IMR-90 (cell line): Measurements from ENCODE around the gene SLIT1. TPM values are rescaled to one million over a fixed set of nuclear protein-coding genes. Genes with fewer than 3 reads are reported as not detected.
A peak's percentile ranks its signal among the peaks of the same experiment; 100 is the strongest.

Experiments used
- ATAC-seq: fragments of 200-7000 bp; cut with Tn5 transposase; 2 replicates; pipeline ENCODE4 v1.9.1; 2020; ENCODE audit warnings: low read depth, mild to moderate bottlenecking, moderate library complexity
- BruUV-seq: library from RNA; stranded (reverse); fragments of 400-500 nt; replicated peaks from 2 replicates; lab custom pipeline; 2021; lab: Mats Ljungman, UMichigan
- CTCF ChIA-PET: fragments of 300-600 bp; formaldehyde crosslinking; extraction: SDS; loops from one replicate; lab custom pipeline; 2021; ENCODE audit warnings: antibody characterized with exemption; lab: Yijun Ruan, JAX
- POLR2A ChIA-PET: fragments of 300-600 bp; sonication (Branson Sonifier 250); formaldehyde crosslinking; loops from one replicate; lab custom pipeline; 2022; ENCODE audit warnings: antibody characterized with exemption; ENCODE audit not compliant: unreplicated experiment; lab: Charles Lee
- DNase-seq: peaks from one replicate; pipeline ENCODE4 v3.0.0; 2013
- H2AFZ ChIP-seq: replicated peaks from 2 replicates; pipeline ENCODE3; 2013; ENCODE audit warnings: low read length, mild to moderate bottlenecking; ENCODE audit not compliant: poor library complexity
- H2AK5ac ChIP-seq: 2 replicates; pipeline ENCODE4 v1.6.1; 2013; ENCODE audit warnings: low read depth, low read length, inconsistent platforms
- H2AK9ac ChIP-seq: replicated peaks from 2 replicates; pipeline ENCODE3; 2013; ENCODE audit warnings: mild to moderate bottlenecking, low read depth, low read length, moderate library complexity; ENCODE audit not compliant: poor library complexity
- H2BK120ac ChIP-seq: 2 replicates; pipeline ENCODE4 v1.6.1; 2013; ENCODE audit warnings: low read depth, low read length, inconsistent platforms
- H2BK15ac ChIP-seq: 3 replicates; pipeline ENCODE4 v1.6.1; 2013; ENCODE audit warnings: low read depth, low read length, inconsistent platforms
- H2BK20ac ChIP-seq: 2 replicates; pipeline ENCODE4 v1.6.1; 2013; ENCODE audit warnings: low read depth, mild to moderate bottlenecking, inconsistent platforms, low read length, moderate library complexity
- H2BK5ac ChIP-seq: 2 replicates; pipeline ENCODE4 v1.6.1; 2013; ENCODE audit warnings: mild to moderate bottlenecking, low read depth, low read length, inconsistent platforms; ENCODE audit not compliant: poor library complexity, severe bottlenecking
- H3K14ac ChIP-seq: replicated peaks from 2 replicates; pipeline ENCODE4 v1.6.1; 2013; ENCODE audit warnings: low read depth, low read length, inconsistent platforms
- H3K18ac ChIP-seq: 2 replicates; pipeline ENCODE4 v1.6.1; 2013; ENCODE audit warnings: low read depth, low read length, control low read depth
- H3K23ac ChIP-seq: 2 replicates; pipeline ENCODE4 v1.6.1; 2013; ENCODE audit warnings: low read depth, low read length, inconsistent platforms
- H3K27ac ChIP-seq: 2 replicates; pipeline ENCODE4 v1.5.1; 2013; ENCODE audit warnings: mild to moderate bottlenecking, control low read depth, low read length; ENCODE audit not compliant: insufficient read depth
- H3K27me3 ChIP-seq: 2 replicates; pipeline ENCODE4 v1.6.1; 2013; ENCODE audit warnings: low read length; ENCODE audit not compliant: control insufficient read depth, insufficient read depth
- H3K36me3 ChIP-seq: 2 replicates; pipeline ENCODE4 v1.6.1; 2013; ENCODE audit warnings: low read length, mixed read lengths; ENCODE audit not compliant: control insufficient read depth, insufficient read depth
- H3K4ac ChIP-seq: 2 replicates; pipeline ENCODE4 v1.6.1; 2013; ENCODE audit warnings: low read depth, low read length, inconsistent platforms
- H3K4me1 ChIP-seq: 2 replicates; pipeline ENCODE4 v1.6.1; 2013; ENCODE audit warnings: low read length, mixed read lengths; ENCODE audit not compliant: control insufficient read depth, insufficient read depth
- H3K4me2 ChIP-seq: 2 replicates; pipeline ENCODE4 v1.6.1; 2013; ENCODE audit warnings: low read depth, mild to moderate bottlenecking, control low read depth, low read length, moderate library complexity
- H3K4me3 ChIP-seq: 2 replicates; pipeline ENCODE4 v1.5.1; 2013; ENCODE audit warnings: low read depth, mild to moderate bottlenecking, control low read depth, low read length, moderate library complexity; ENCODE audit not compliant: insufficient read depth
- H3K56ac ChIP-seq: 2 replicates; pipeline ENCODE4 v1.6.1; 2013; ENCODE audit warnings: low read length, inconsistent platforms; ENCODE audit not compliant: insufficient read depth; ENCODE audit errors: extremely low read depth
- H3K79me1 ChIP-seq, 2 experiments: 2 replicates each; pipeline ENCODE4 v1.6.1; 2013; ENCODE audit warnings: low read length in 2 of 2, inconsistent platforms in 1 of 2, low read depth in 1 of 2
- H3K9ac ChIP-seq: 2 replicates; pipeline ENCODE4 v1.6.1; 2013; ENCODE audit warnings: low read depth, low read length, control low read depth
- H3K9me1 ChIP-seq: 2 replicates; pipeline ENCODE4 v1.6.1; 2013; ENCODE audit warnings: low read length, inconsistent platforms; ENCODE audit not compliant: insufficient read depth
- H3K9me3 ChIP-seq: 2 replicates; pipeline ENCODE4 v1.6.1; 2013; ENCODE audit warnings: low read length; ENCODE audit not compliant: control insufficient read depth, insufficient read depth
- H4K20me1 ChIP-seq: 2 replicates; pipeline ENCODE4 v1.6.1; 2013; ENCODE audit warnings: low read length, inconsistent platforms; ENCODE audit not compliant: insufficient read depth
- H4K5ac ChIP-seq: 2 replicates; pipeline ENCODE4 v1.6.1; 2013; ENCODE audit warnings: mild to moderate bottlenecking, low read depth, low read length, control low read depth
- H4K8ac ChIP-seq, 2 experiments: 2 replicates each; pipeline ENCODE4 v1.6.1; 2013; ENCODE audit warnings: low read depth in 2 of 2, low read length in 2 of 2, control low read depth in 1 of 2, inconsistent platforms in 1 of 2
- H4K91ac ChIP-seq: 2 replicates; pipeline ENCODE4 v1.6.1; 2013; ENCODE audit warnings: low read depth, low read length, inconsistent platforms; ENCODE audit not compliant: insufficient read depth
- BHLHE40 ChIP-seq: fragments of 150-350 bp; IDR thresholded peaks from 2 replicates; pipeline ENCODE4 v1.6.1; 2016; ENCODE audit warnings: mild to moderate bottlenecking, low read depth, low read length
- CEBPB ChIP-seq: IDR thresholded peaks from 2 replicates; pipeline ENCODE4 v1.6.1; 2012; ENCODE audit warnings: low read depth, low read length, improper control_type of control experiment
- CHD1 ChIP-seq: IDR thresholded peaks from 2 replicates; pipeline ENCODE4 v1.6.1; 2012; ENCODE audit warnings: low read depth, low read length, improper control_type of control experiment
- CTCF ChIP-seq: conservative IDR thresholded peaks from 2 replicates; pipeline ENCODE4 v1.5.1; 2012; ENCODE audit warnings: mild to moderate bottlenecking, low read depth, low read length, improper control_type of control experiment
- FOS ChIP-seq: fragments of 150-350 bp; IDR thresholded peaks from 2 replicates; pipeline ENCODE4 v1.6.1; 2016; ENCODE audit warnings: low read depth, low read length
- MAZ ChIP-seq: IDR thresholded peaks from 2 replicates; pipeline ENCODE4 v1.6.1; 2012; ENCODE audit warnings: low read depth, mild to moderate bottlenecking, low read length, improper control_type of control experiment, moderate library complexity, borderline replicate concordance
- NFE2L2 ChIP-seq: fragments of 150-350 bp; IDR thresholded peaks from 2 replicates; pipeline ENCODE4 v1.6.1; 2016; ENCODE audit warnings: low read depth, mild to moderate bottlenecking, low read length
- POLR2A ChIP-seq: IDR thresholded peaks from 2 replicates; pipeline ENCODE4 v1.6.1; 2012; ENCODE audit warnings: mild to moderate bottlenecking, low read depth, low read length
- RAD21 ChIP-seq: IDR thresholded peaks from 2 replicates; pipeline ENCODE4 v1.6.1; 2012; ENCODE audit warnings: low read length, improper control_type of control experiment
- RCOR1 ChIP-seq: IDR thresholded peaks from 2 replicates; pipeline ENCODE4 v1.6.1; 2012; ENCODE audit warnings: mild to moderate bottlenecking, low read length, improper control_type of control experiment; ENCODE audit not compliant: insufficient replicate concordance
- WGBS, 2 experiments: methylation state at CpG; one replicate each; pipeline versions ENCODE4 v1.1.5 to v1.1.7; 2013; ENCODE audit warnings: missing lambda C conversion rate in 2 of 2; ENCODE audit not compliant: insufficient read length in 1 of 2; ENCODE audit errors: extremely low coverage in 2 of 2; 5-methylcytosine and 5-hydroxymethylcytosine counted together
- dilution Hi-C: fragments of 300-500 bp; cut with HindIII; formaldehyde crosslinking; loops from one replicate; pipeline ENCODE4 v1.14.3; 2018; ENCODE audit warnings: low sequenced_read_pairs; ENCODE audit not compliant: unreplicated experiment
- in situ Hi-C: fragments of 300-500 bp; cut with MboI; formaldehyde crosslinking; loops from 3 replicates; pipeline ENCODE4 v1.14.3; 2019; ENCODE audit warnings: low sequenced_read_pairs, inconsistent platforms, mixed read lengths
- intact Hi-C: fragments of 100-400 bp; cut with micrococcal nuclease; formaldehyde crosslinking; loops from 2 replicates; pipeline ENCODE4 v1.10.0; 2022
- polyA plus RNA-seq, 3 experiments: library from polyadenylated mRNA; depleted of rRNA; stranded (reverse); fragments of >200 nt; gene quantifications; 2 replicates each; pipeline ENCODE4 v1.2.3, GENCODE V29; 2012; ENCODE audit warnings: low replicate concordance in 1 of 3
- total RNA-seq: library from RNA; depleted of rRNA; stranded (reverse); fragments of >200 nt; gene quantifications from 2 replicates; pipeline ENCODE4 v1.2.3, GENCODE V29; 2012

The SLIT1 gene
- total and polyA plus RNA-seq, 2 of the 4 experiments (the other 2 are of a cell fraction), result under 0.01 TPM

- ChIA-PET CTCF (interaction anchor here (0.6 to 1.3 kb wide), 3 partner anchors 24 to 150 kb away, joined by 3 to 4 read pairs (median 3); no protein-coding TSS in a partner anchor), POLR2A (no interaction called here)
- Histone ChIP-seq H4K20me1 (no peaks in the 10 kb centered on the region), H4K5ac (no peak overlapping the region), H2BK20ac (no peak overlapping the region), H2AK5ac (no peak overlapping the region), H3K4ac (no peak overlapping the region), H4K91ac (no peak overlapping the region), H2BK5ac (no peak overlapping the region), H3K27me3 (peaks cover 59% of the 10 kb centered on the region), H3K4me2 (no peak overlapping the region), H4K8ac (no peak overlapping the region), H3K14ac (no peak overlapping the region), H3K9me1 (no peaks in the 10 kb centered on the region), H3K9ac (no peak overlapping the region), H3K27ac (no peak overlapping the region), H3K36me3 (no peaks in the 10 kb centered on the region), H3K4me1 (no peaks in the 10 kb centered on the region), H2BK15ac (no peak overlapping the region), H2AFZ (peak overlapping the region; percentile 10), H3K79me1 (no peaks in the 10 kb centered on the region), H2BK120ac (no peak overlapping the region), H3K4me3 (no peak overlapping the region), H3K18ac (no peak overlapping the region), H3K23ac (no peak overlapping the region), H2AK9ac (no peak overlapping the region), H3K9me3 (no peaks in the 10 kb centered on the region), H3K56ac (no peak overlapping the region)
- dilution Hi-C loops (no loop called here), intact Hi-C loops (no loop called here), in situ Hi-C loops (no loop called here)
- TF ChIP-seq NFE2L2, result no peak
- no peak for TF ChIP-seq BHLHE40
- TF ChIP-seq CTCF, result no peak
- no peak for TF ChIP-seq FOS
- TF ChIP-seq POLR2A, result no peak
- no peak for TF ChIP-seq RCOR1
- TF ChIP-seq RAD21, result no peak
- TF ChIP-seq CHD1, result no peak
- TF ChIP-seq CEBPB, result no peak
- no peak for TF ChIP-seq MAZ
- no peak; the same call in 1 of the 2 replicates for ATAC-seq
- BruUV-seq, result no TSS peak
- DNase-seq, result peak; percentile 7
- 86% methylated on average over 6 of the region's 15 CpGs; no CpG with 5 or more reads in 1 of the 2 experiments for WGBS, 2 experiments
Observed at GRCh38 chr10:97060441-97061084, 125.2 kb downstream of the SLIT1 start.
